K562 (cell line): ENCODE data around the gene MELK. TPM values are rescaled to one million over a fixed set of nuclear protein-coding genes. Genes with fewer than 3 reads are reported as not detected.
A peak's percentile ranks its signal among the peaks of the same experiment; 100 is the strongest.

Experiments
- ATAC-seq: fragments of 200-7000 bp; cut with Tn5 transposase; 3 replicates; pipeline ENCODE4 v1.9.1; 2020; ENCODE audit warnings: moderate library complexity
- BruUV-seq: library from RNA; stranded (reverse); fragments of 400-500 nt; replicated peaks from 2 replicates; lab custom pipeline; 2021; lab: Mats Ljungman, UMichigan
- CTCF ChIA-PET: fragments of 300-600 bp; formaldehyde crosslinking; extraction: SDS; loops from one replicate; lab custom pipeline; 2021; ENCODE audit warnings: low intra/inter-chr PET ratio; lab: Yijun Ruan, JAX
- POLR2A ChIA-PET: fragments of 300-600, 350-650 bp; sonication (Branson Sonifier 250); formaldehyde crosslinking; extraction: SDS; loops from one replicate; lab custom pipeline; 2021; ENCODE audit warnings: antibody characterized with exemption, inconsistent platforms; lab: Yijun Ruan, JAX
- DNase-seq, 4 experiments: peaks; one replicate each; pipeline versions ENCODE4 v3.0.0 to v3.0.0-alpha.2; 2011 to 2018; ENCODE audit warnings: low spot score in 3 of 4, mixed read lengths in 3 of 4; ENCODE audit errors: extremely low read depth in 1 of 4
- FAIRE-seq: peaks from 2 replicates; lab custom pipeline; 2011; peaks lifted over from hg19 to GRCh38; lab: Jason Lieb, UNC
- H2AFZ ChIP-seq: 2 replicates; pipeline ENCODE4 v1.6.0; 2011; ENCODE audit warnings: low read depth, low read length, control low read depth, inconsistent platforms
- H3K27ac ChIP-seq: fragments of 200-600 bp; 3 replicates; pipeline ENCODE4 v1.8.0; 2011; ENCODE audit warnings: low read depth, mild to moderate bottlenecking, control low read depth, inconsistent platforms, low read length, moderate library complexity, mixed read lengths; ENCODE audit errors: extremely low read depth
- H3K27me3 ChIP-seq, 2 experiments: fragments of 300-600 bp in 1 of 2; 2 replicates in 1 of 2; 3 replicates in 1 of 2; pipeline versions ENCODE4 v1.6.0 to v1.8.0; 2011; ENCODE audit warnings: inconsistent platforms in 2 of 2, low read length in 2 of 2, mild to moderate bottlenecking in 1 of 2, mixed read lengths in 1 of 2, moderate library complexity in 1 of 2; ENCODE audit not compliant: control insufficient read depth in 2 of 2, insufficient read depth in 2 of 2
- H3K36me3 ChIP-seq: fragments of 300-600 bp; 3 replicates; pipeline ENCODE4 v1.8.0; 2011; ENCODE audit warnings: mild to moderate bottlenecking, low read length, inconsistent platforms; ENCODE audit not compliant: control insufficient read depth, insufficient read depth
- H3K4me1 ChIP-seq, 2 experiments: fragments of 200-600 bp in 1 of 2; replicated peaks in 1 of 2; 2 replicates in 1 of 2; 3 replicates in 1 of 2; pipeline versions ENCODE4 v1.5.1 to v1.8.0; 2011; ENCODE audit warnings: inconsistent platforms in 2 of 2, low read length in 2 of 2, mild to moderate bottlenecking in 1 of 2, mixed read lengths in 1 of 2, moderate library complexity in 1 of 2; ENCODE audit not compliant: control insufficient read depth in 2 of 2, insufficient read depth in 2 of 2
- H3K4me2 ChIP-seq: 2 replicates; pipeline ENCODE4 v1.6.1; 2011; ENCODE audit warnings: low read length, control low read depth, inconsistent platforms, mixed read lengths; ENCODE audit not compliant: insufficient read depth
- H3K4me3 ChIP-seq: fragments of 200-600 bp; sonication (generic), shearing (Covaris generic); 2 replicates; pipeline ENCODE4 v1.5.1; 2016; ENCODE audit warnings: control low read depth, inconsistent platforms
- H3K79me2 ChIP-seq: fragments of 200-600 bp; 3 replicates; pipeline ENCODE4 v1.8.0; 2011; ENCODE audit warnings: low read length, inconsistent platforms; ENCODE audit not compliant: control insufficient read depth, insufficient read depth
- H3K9ac ChIP-seq, 2 experiments: 2 replicates each; pipeline versions ENCODE4 v1.6.0 to v1.6.1; 2011; ENCODE audit warnings: low read depth in 2 of 2, low read length in 2 of 2, control low read depth in 1 of 2, inconsistent platforms in 1 of 2, mild to moderate bottlenecking in 1 of 2, mixed read lengths in 1 of 2; ENCODE audit not compliant: insufficient read depth in 1 of 2
- H3K9me1 ChIP-seq: one replicate; pipeline ENCODE4 v1.6.0; 2011; ENCODE audit warnings: inconsistent platforms, mild to moderate bottlenecking, low read length, moderate library complexity; ENCODE audit not compliant: control insufficient read depth, insufficient read depth
- H3K9me3 ChIP-seq: replicated peaks from 2 replicates; pipeline ENCODE4 v1.5.1; 2011; ENCODE audit warnings: low read depth, low read length, inconsistent platforms; ENCODE audit not compliant: control insufficient read depth, insufficient read depth
- H4K20me1 ChIP-seq: replicated peaks from 2 replicates; pipeline ENCODE4 v1.6.1; 2011; ENCODE audit warnings: low read length, inconsistent platforms, mixed read lengths; ENCODE audit not compliant: control insufficient read depth, insufficient read depth
- CREM ChIP-seq: IDR thresholded peaks from 2 replicates; pipeline ENCODE4 v1.6.1; 2014; ENCODE audit warnings: antibody characterized with exemption, low read depth
- ESRRA ChIP-seq: fragments of 450-650 bp; IDR thresholded peaks from 2 replicates; pipeline ENCODE4 v1.6.1; 2014; ENCODE audit warnings: low read depth, mild to moderate bottlenecking, moderate library complexity, borderline replicate concordance
- FOSL1 ChIP-seq: fragments of 200-800 bp; sonication (Bioruptor generic); conservative IDR thresholded peaks from 2 replicates; pipeline ENCODE4 v1.6.1; 2016; ENCODE audit warnings: missing genetic modification characterization, missing compliant biosample characterization
- HDAC2 ChIP-seq: fragments of 450-650 bp; IDR thresholded peaks from 2 replicates; pipeline ENCODE4 v1.6.1; 2016; ENCODE audit warnings: mild to moderate bottlenecking
- JUN ChIP-seq, 2 experiments: sonication (generic) in 1 of 2; formaldehyde crosslinking in 1 of 2; IDR thresholded peaks; 2 replicates each; pipeline versions ENCODE4 v1.6.1 to v1.8.0; 2012 to 2022; ENCODE audit warnings: borderline replicate concordance in 2 of 2, mild to moderate bottlenecking in 2 of 2, improper control_type of control experiment in 1 of 2, low read depth in 1 of 2, low read length in 1 of 2, missing genetic modification reagents in 1 of 2
- KLF16 ChIP-seq: IDR thresholded peaks from 2 replicates; pipeline ENCODE4 v1.6.1; 2016; ENCODE audit warnings: antibody characterized with exemption
- MTA1 ChIP-seq: fragments of 450-650 bp; IDR thresholded peaks from 2 replicates; pipeline ENCODE4 v1.6.1; 2017; ENCODE audit warnings: borderline replicate concordance
- MTA2 ChIP-seq: fragments of 450-650 bp; IDR thresholded peaks from 2 replicates; pipeline ENCODE4 v1.6.1; 2016; ENCODE audit warnings: low read depth
- MTA3 ChIP-seq: fragments of 450-650 bp; formaldehyde crosslinking; IDR thresholded peaks from 2 replicates; pipeline ENCODE4 v1.6.1; 2017; ENCODE audit warnings: mild to moderate bottlenecking, borderline replicate concordance
- MYNN ChIP-seq, 2 experiments: sonication (generic); formaldehyde crosslinking in 1 of 2; IDR thresholded peaks; 2 replicates each; pipeline versions ENCODE4 v1.5.0 to v1.6.1; 2016 to 2020; ENCODE audit warnings: antibody characterized with exemption in 1 of 2, missing genetic modification reagents in 1 of 2
- NONO ChIP-seq, 2 experiments: fragments of 200-400 bp in 1 of 2; fragments of 450-650 bp in 1 of 2; formaldehyde crosslinking in 1 of 2; IDR thresholded peaks; 2 replicates each; pipeline ENCODE4 v1.6.1; 2017; ENCODE audit warnings: low read depth in 2 of 2, mild to moderate bottlenecking in 2 of 2, moderate library complexity in 2 of 2, low read length in 1 of 2
- PCBP2 ChIP-seq: fragments of 200-400 bp; formaldehyde crosslinking; IDR thresholded peaks from 2 replicates; pipeline ENCODE4 v1.6.1; 2018; ENCODE audit warnings: low read length, low read depth, mild to moderate bottlenecking, moderate library complexity; ENCODE audit not compliant: poor library complexity, severe bottlenecking
- SMARCC2 ChIP-seq: fragments of 450-650 bp; IDR thresholded peaks from 2 replicates; pipeline ENCODE4 v1.6.1; 2017; ENCODE audit warnings: antibody characterized with exemption, moderate library complexity, mild to moderate bottlenecking, low read depth
- STAT5A ChIP-seq: IDR thresholded peaks from 2 replicates; pipeline ENCODE4 v1.6.1; 2012; ENCODE audit warnings: low read length, inconsistent platforms, borderline replicate concordance
- TEAD4 ChIP-seq, 2 experiments: sonication (generic) in 1 of 2; formaldehyde crosslinking in 1 of 2; IDR thresholded peaks; 2 replicates each; pipeline versions ENCODE4 v1.6.1 to v1.8.0; 2012 to 2022; ENCODE audit warnings: borderline replicate concordance in 1 of 2, inconsistent platforms in 1 of 2, low read length in 1 of 2, mild to moderate bottlenecking in 1 of 2, missing genetic modification reagents in 1 of 2
- TRIM28 ChIP-seq: fragments of 450-650 bp; IDR thresholded peaks from 2 replicates; pipeline ENCODE4 v1.6.1; 2017
- ZNF175 ChIP-seq: fragments of 200-800 bp; sonication (Bioruptor generic); IDR thresholded peaks from 2 replicates; pipeline ENCODE4 v1.6.1; 2016; ENCODE audit warnings: low read depth, mild to moderate bottlenecking, missing genetic modification characterization, missing compliant biosample characterization
- ZNF316 ChIP-seq: fragments of 450-650 bp; IDR thresholded peaks from 2 replicates; pipeline ENCODE4 v1.6.1; 2016
- ZNF592 ChIP-seq: fragments of 450-650 bp; IDR thresholded peaks from 2 replicates; pipeline ENCODE4 v1.6.1; 2017; ENCODE audit warnings: antibody characterized with exemption, mild to moderate bottlenecking
- WGBS: fragments of 100-300 bp; shearing (Covaris generic); methylation state at CpG from one replicate; pipeline ENCODE4 v1.1.6; 2016; ENCODE audit warnings: low coverage, mixed read lengths; ENCODE audit not compliant: insufficient coverage; ENCODE audit errors: missing lambda C conversion rate; 5-methylcytosine and 5-hydroxymethylcytosine counted together
- in situ Hi-C: fragments of 300-500 bp; cut with MboI; formaldehyde crosslinking; loops from 4 replicates; pipeline ENCODE4 v1.15.0; 2018; ENCODE audit warnings: inconsistent platforms, mixed read lengths
- intact Hi-C: fragments of 100-400 bp; cut with micrococcal nuclease; formaldehyde crosslinking; loops from 2 replicates; pipeline ENCODE4 v1.14.2; 2022
- polyA plus RNA-seq, 8 experiments: library from polyadenylated mRNA; depleted of rRNA in 4 of 8; stranded (reverse) in 5 of 8; unstranded in 3 of 8; fragments of >200 nt; fragmentation: Nextera tagmentation in 2 of 8; fragmentation: Illumina TruSeq in 1 of 8; extraction: Ambion mirVana in 2 of 8; extraction: Trizol in 1 of 8; gene quantifications; 2 replicates each; pipeline versions ENCODE4 v1.2.1 to v1.2.3, GENCODE V29; 2011 to 2014; ENCODE audit warnings: inconsistent platforms in 1 of 8, missing spikeins in 1 of 8
- total RNA-seq, 7 experiments: library from RNA; depleted of rRNA in 6 of 7; stranded (reverse); fragments of >200 nt in 6 of 7; fragmentation: Illumina TruSeq in 2 of 7; extraction: Trizol in 2 of 7; gene quantifications; 2 replicates each; pipeline versions ENCODE4 v1.2.1 to v1.2.3, GENCODE V29; 2011 to 2021; ENCODE audit warnings: low replicate concordance in 1 of 7

Gene MELK
- total and polyA plus RNA-seq, 9 of the 15 experiments (the other 6 are each of a cell fraction or from before 2014, with no cell fraction given): 33.3 to 57.3 (median 43.8) TPM

GRCh38 chr9:36665921-36666431 is 93.3 kb downstream of the MELK start:
- no TSS peak for BruUV-seq
- peak; percentile 66 for ATAC-seq
- Histone ChIP-seq H4K20me1 (0 out of 2 replicates have a peak, but pooled peaks cover 3% of the 10 kb centered on the region), H3K36me3 (peaks cover 40% of the 10 kb centered on the region; the same call in 2 of the 3 replicates), H3K9ac (no peak overlapping the region), H3K27me3 (no peaks in the 10 kb centered on the region), H3K4me2 (peak overlapping the region; percentile 26; the same call in 1 of the 2 replicates), H3K4me1 (peaks cover 0 to 16% of the 10 kb centered on the region in 2 experiments; a peak in 2 of 5 replicates), H3K79me2 (no peaks in the 10 kb centered on the region), H3K9me3 (no peaks in the 10 kb centered on the region), H3K4me3 (no peak overlapping the region), H3K27ac (peak overlapping the region; percentile 46; the same call in 2 of the 3 replicates), H2AFZ (no peak overlapping the region), H3K9me1 (no peaks in the 10 kb centered on the region)
- in situ Hi-C loops (no loop called here), intact Hi-C loops (no loop called here)
- CTCF ChIA-PET: no interaction called here
- FAIRE-seq: peak; percentile 78
- POLR2A ChIA-PET: no interaction called here
- WGBS: 4% methylated on average over 3 of the region's 3 CpGs
- peak in 2 of 4 experiments; percentile 47 to 64 for DNase-seq
- TF ChIP-seq ZNF316: peak; percentile 58; the same call in 1 of the 2 replicates
- TF ChIP-seq JUN (IDR thresholded peaks at IDR 0.05; ENCODE audit: borderline replicate concordance, low read depth, low read length): 0 out of 2 replicates have a peak, but pooled peaks have one; percentile 7
- TF ChIP-seq JUN (CRISPR knock-in tag; IDR thresholded peaks at IDR 0.05; ENCODE audit: borderline replicate concordance): no peak
- TF ChIP-seq STAT5A: peak; percentile 38; the same call in 1 of the 2 replicates
- TF ChIP-seq PCBP2: no peak
- no peak for TF ChIP-seq ZNF592
- peak; percentile 48; the same call in 1 of the 2 replicates for TF ChIP-seq CREM
- TF ChIP-seq NONO (IDR thresholded peaks at IDR 0.05; ENCODE audit: low read depth in 2 of 2, low read length in 1 of 2): no peak
- TF ChIP-seq TEAD4 (IDR thresholded peaks at IDR 0.05; ENCODE audit: low read length): peak; percentile 86
- TF ChIP-seq TEAD4 (CRISPR knock-in tag; IDR thresholded peaks at IDR 0.05; ENCODE audit: borderline replicate concordance): no peak
- TF ChIP-seq KLF16: peak; percentile 70; the same call in 1 of the 2 replicates
- TF ChIP-seq MTA3: peak; percentile 59; the same call in 1 of the 2 replicates
- peak; percentile 85 for TF ChIP-seq FOSL1 (tag)
- peak; percentile 18; the same call in 1 of the 2 replicates for TF ChIP-seq MYNN (IDR thresholded peaks at IDR 0.05)
- TF ChIP-seq MYNN (CRISPR knock-in tag; IDR thresholded peaks at IDR 0.05): no peak
- TF ChIP-seq TRIM28: 0 out of 2 replicates have a peak, but pooled peaks have one; percentile 64
- peak; percentile 54; the same call in 1 of the 2 replicates for TF ChIP-seq SMARCC2
- peak; percentile 65; the same call in 1 of the 2 replicates for TF ChIP-seq ZNF175 (CRISPR knock-in tag)
- TF ChIP-seq MTA1: peak; percentile 43; the same call in 1 of the 2 replicates
- TF ChIP-seq ESRRA: peak; percentile 70
- peak; percentile 58; the same call in 1 of the 2 replicates for TF ChIP-seq MTA2
- 0 out of 2 replicates have a peak, but pooled peaks have one; percentile 34 for TF ChIP-seq HDAC2
